Stomach (tissue), 9 donors: Measurements from ENCODE around the gene ABCA1. TPM values are rescaled to one million over a fixed set of nuclear protein-coding genes. Genes with fewer than 3 reads are reported as not detected.
A peak's percentile ranks its signal among the peaks of the same experiment; 100 is the strongest.

Source experiments
- DNase-seq, 2 donors: peaks; one replicate each; pipeline versions ENCODE4 v3.0.0 to v3.0.0-alpha.2; 2013 to 2019
- H3K27ac ChIP-seq, 5 donors: fragments of 200-600 bp in 4 of 5; sonication (generic) in 4 of 5; one replicate each; pipeline ENCODE4 v1.5.1; 2013 to 2019; ENCODE audit warnings: mild to moderate bottlenecking in 1 of 5, moderate library complexity in 1 of 5
- H3K27me3 ChIP-seq, 3 donors: fragments of 200-600 bp; sonication (generic); one replicate each; pipeline ENCODE4 v1.5.1; 2017 to 2019; ENCODE audit warnings: mixed run types in 1 of 3
- H3K36me3 ChIP-seq, 4 donors: fragments of 200-600 bp; sonication (generic); 1 replicate in 3 of 4; 2 replicates in 1 of 4; pipeline ENCODE4 v1.5.1; 2016 to 2019
- H3K4me1 ChIP-seq, 4 donors: fragments of 200-600 bp; sonication (generic); one replicate each; pipeline ENCODE4 v1.5.1; 2016 to 2019
- H3K4me3 ChIP-seq, 4 donors: fragments of 200-600 bp; sonication (generic) in 3 of 4; one replicate each; pipeline ENCODE4 v1.5.1; 2016 to 2019; ENCODE audit warnings: mild to moderate bottlenecking in 1 of 4
- H3K9me3 ChIP-seq, 4 donors: fragments of 200-600 bp; sonication (generic); one replicate each; pipeline ENCODE4 v1.5.1; 2016 to 2019
- EP300 ChIP-seq: sonication (generic); formaldehyde crosslinking; IDR thresholded peaks from one replicate; pipeline ENCODE4 v1.6.1; 2017; ENCODE audit warnings: antibody characterized with exemption
- POLR2A ChIP-seq, 4 donors: fragments of 450-650 bp; IDR thresholded peaks; one replicate each; pipeline ENCODE4 v1.6.1; 2016; ENCODE audit warnings: antibody characterized with exemption in 4 of 4, control low read depth in 2 of 4, mild to moderate bottlenecking in 1 of 4, moderate library complexity in 1 of 4
- POLR2AphosphoS5 ChIP-seq, 3 donors: sonication (generic); formaldehyde crosslinking; IDR thresholded peaks; one replicate each; pipeline ENCODE4 v1.6.1; 2016; ENCODE audit warnings: antibody characterized with exemption in 3 of 3
- WGBS, 5 donors: extraction: QIAGEN DNeasy Blood & Tissue Kit in 3 of 5; methylation state at CpG; one replicate each; pipeline versions ENCODE4 v1.1.5 to v1.1.7; 2013 to 2018; 5-methylcytosine and 5-hydroxymethylcytosine counted together
- intact Hi-C: fragments of 100-400 bp; cut with DNase I; formaldehyde crosslinking; loops from one replicate; pipeline ENCODE4 v1.15.1; 2023; ENCODE audit warnings: low total_unique reads
- polyA plus RNA-seq, 3 donors: library from polyadenylated mRNA; stranded (reverse); fragments of 200-250 nt; gene quantifications; one replicate each; pipeline ENCODE4 v1.2.3, GENCODE V29; 2013
- total RNA-seq, 5 donors: library from RNA; depleted of rRNA; stranded (reverse); fragments of >200 nt; gene quantifications; one replicate each; pipeline versions ENCODE4 v1.1.0 to v1.2.3, GENCODE V29; 2014 to 2016
- TF ChIP-seq, protein P1 (sequence below), 7 experiments: fragments of 450-650 bp in 4 of 7; fragments of 200-600 bp in 3 of 7; sonication (generic) in 3 of 7; IDR thresholded peaks; one replicate each; pipeline ENCODE4 v1.5.1; 2016 to 2019; ENCODE audit warnings: antibody characterized with exemption in 7 of 7, control low read depth in 2 of 7, mild to moderate bottlenecking in 1 of 7
- donor health status: healthy with polysubstance abuse.
- donor health status: Bipolar disorder and iron deficiency.
- donor health status: healthy.

ABCA1 gene
- total and polyA plus RNA-seq, 8 donors, result 1.9 to 75.3 (median 18.4) TPM

GRCh38 chr9:104849023-104849422 is 78.9 kb downstream of the ABCA1 start:
- Histone ChIP-seq H3K9me3 (no peaks in the 10 kb centered on the region), H3K27ac (no peak overlapping the region), H3K4me1 (peaks cover 6 to 48% (median 28%) of the 10 kb centered on the region in 4 donors), H3K4me3 (no peak overlapping the region), H3K36me3 (peaks cover 3 to 43% (median 30%) of the 10 kb centered on the region in 4 donors), H3K27me3 (no peaks in the 10 kb centered on the region)
- intact Hi-C loops, result no loop called here
- no peak for TF ChIP-seq POLR2A (IDR thresholded peaks at IDR 0.05)
- TF ChIP-seq, protein P1, sequence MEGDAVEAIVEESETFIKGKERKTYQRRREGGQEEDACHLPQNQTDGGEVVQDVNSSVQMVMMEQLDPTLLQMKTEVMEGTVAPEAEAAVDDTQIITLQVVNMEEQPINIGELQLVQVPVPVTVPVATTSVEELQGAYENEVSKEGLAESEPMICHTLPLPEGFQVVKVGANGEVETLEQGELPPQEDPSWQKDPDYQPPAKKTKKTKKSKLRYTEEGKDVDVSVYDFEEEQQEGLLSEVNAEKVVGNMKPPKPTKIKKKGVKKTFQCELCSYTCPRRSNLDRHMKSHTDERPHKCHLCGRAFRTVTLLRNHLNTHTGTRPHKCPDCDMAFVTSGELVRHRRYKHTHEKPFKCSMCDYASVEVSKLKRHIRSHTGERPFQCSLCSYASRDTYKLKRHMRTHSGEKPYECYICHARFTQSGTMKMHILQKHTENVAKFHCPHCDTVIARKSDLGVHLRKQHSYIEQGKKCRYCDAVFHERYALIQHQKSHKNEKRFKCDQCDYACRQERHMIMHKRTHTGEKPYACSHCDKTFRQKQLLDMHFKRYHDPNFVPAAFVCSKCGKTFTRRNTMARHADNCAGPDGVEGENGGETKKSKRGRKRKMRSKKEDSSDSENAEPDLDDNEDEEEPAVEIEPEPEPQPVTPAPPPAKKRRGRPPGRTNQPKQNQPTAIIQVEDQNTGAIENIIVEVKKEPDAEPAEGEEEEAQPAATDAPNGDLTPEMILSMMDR (IDR thresholded peaks at IDR 0.05), result no peak
- DNase-seq, result no peak

DNA sequence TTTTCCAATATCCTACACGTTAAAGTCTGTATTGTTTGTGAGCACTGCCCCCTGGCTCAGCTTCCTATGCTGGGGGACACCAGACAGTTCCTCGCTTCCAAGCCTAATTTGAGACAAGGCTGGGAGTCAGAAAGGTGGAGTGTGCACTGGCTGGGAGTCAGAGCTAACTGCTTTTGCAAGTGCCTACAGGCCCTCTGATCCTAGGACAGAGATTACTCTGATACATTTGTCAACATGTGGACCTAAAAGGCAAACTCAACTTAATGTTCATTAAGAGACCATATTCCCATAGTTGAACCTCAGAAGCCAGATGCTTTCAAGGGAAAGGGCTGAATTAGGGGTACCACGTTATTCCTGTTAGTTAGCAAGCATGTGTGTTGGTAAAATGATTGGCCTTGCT is 83.2 kb downstream of the ABCA1 start:
- intact Hi-C loops, result no loop called here
- DNase-seq, result no peak

GRCh38 chr9:104843644-104844240 is 84.2 kb downstream of the ABCA1 start:
- H3K27ac ChIP-seq, result no peak overlapping the region
- WGBS, 5 donors, result 44 to 73% (median 63%) methylated on average over 4 of the region's 4 CpGs
- no peaks in the 10 kb centered on the region for H3K9me3 ChIP-seq
- H3K4me1 ChIP-seq, result peaks cover 0 to 7% (median 3%) of the 10 kb centered on the region in 4 donors
- intact Hi-C loops, result no loop called here
- DNase-seq, result no peak
- H3K36me3 ChIP-seq, result peaks cover 16 to 70% (median 54%) of the 10 kb centered on the region in 4 donors
- H3K4me3 ChIP-seq, result no peak overlapping the region
- TF ChIP-seq POLR2A (IDR thresholded peaks at IDR 0.05) (no peak), POLR2AphosphoS5 (IDR thresholded peaks at IDR 0.05) (no peak), EP300 (no peak)
- TF ChIP-seq, protein P1 (IDR thresholded peaks at IDR 0.05), result no peak
- H3K27me3 ChIP-seq, result no peaks in the 10 kb centered on the region

More for the DNA sequence above, 83.2 kb downstream of the ABCA1 start:
- Histone ChIP-seq H3K4me1 (peaks cover 0 to 14% (median 7%) of the 10 kb centered on the region in 4 donors), H3K36me3 (peaks cover 12 to 61% (median 45%) of the 10 kb centered on the region in 4 donors), H3K9me3 (no peaks in the 10 kb centered on the region), H3K27me3 (no peaks in the 10 kb centered on the region), H3K4me3 (no peak overlapping the region), H3K27ac (no peak overlapping the region)
- TF ChIP-seq POLR2A (IDR thresholded peaks at IDR 0.05) (no peak), POLR2AphosphoS5 (IDR thresholded peaks at IDR 0.05) (no peak), EP300 (no peak)
- TF ChIP-seq, protein P1 (IDR thresholded peaks at IDR 0.05), result no peak
- WGBS, 5 donors, result 69 to 88% (median 78%) methylated on average over 3 of the region's 3 CpGs

GRCh38 chr9:104842698-104843097 is 85.3 kb downstream of the ABCA1 start:
- H3K27me3 ChIP-seq, result no peaks in the 10 kb centered on the region
- no peak overlapping the region for H3K4me3 ChIP-seq
- peak overlapping the region in 1 of 5 donors; percentile 59 for H3K27ac ChIP-seq
- peaks cover 16 to 81% (median 58%) of the 10 kb centered on the region in 4 donors for H3K36me3 ChIP-seq
- TF ChIP-seq, protein P1 (IDR thresholded peaks at IDR 0.05), result no peak
- TF ChIP-seq POLR2A (IDR thresholded peaks at IDR 0.05) (no peak), POLR2AphosphoS5 (IDR thresholded peaks at IDR 0.05) (no peak), EP300 (no peak)
- DNase-seq, result no peak
- intact Hi-C loops, result no loop called here
- no peaks in the 10 kb centered on the region for H3K9me3 ChIP-seq
- 90 to 97% (median 92%) methylated on average over 2 of the region's 2 CpGs for WGBS, 5 donors
- H3K4me1 ChIP-seq, result peaks cover 0 to 7% (median 3%) of the 10 kb centered on the region in 4 donors
